Bone marrow (tissue), 2 donors: Measurements from ENCODE around the gene GNL2.

Source experiments
- DNase-seq, 2 donors: peaks; one replicate each; lab custom pipeline; 2025; lab: John Stamatoyannopoulos, UW

GNL2 gene

DNA sequence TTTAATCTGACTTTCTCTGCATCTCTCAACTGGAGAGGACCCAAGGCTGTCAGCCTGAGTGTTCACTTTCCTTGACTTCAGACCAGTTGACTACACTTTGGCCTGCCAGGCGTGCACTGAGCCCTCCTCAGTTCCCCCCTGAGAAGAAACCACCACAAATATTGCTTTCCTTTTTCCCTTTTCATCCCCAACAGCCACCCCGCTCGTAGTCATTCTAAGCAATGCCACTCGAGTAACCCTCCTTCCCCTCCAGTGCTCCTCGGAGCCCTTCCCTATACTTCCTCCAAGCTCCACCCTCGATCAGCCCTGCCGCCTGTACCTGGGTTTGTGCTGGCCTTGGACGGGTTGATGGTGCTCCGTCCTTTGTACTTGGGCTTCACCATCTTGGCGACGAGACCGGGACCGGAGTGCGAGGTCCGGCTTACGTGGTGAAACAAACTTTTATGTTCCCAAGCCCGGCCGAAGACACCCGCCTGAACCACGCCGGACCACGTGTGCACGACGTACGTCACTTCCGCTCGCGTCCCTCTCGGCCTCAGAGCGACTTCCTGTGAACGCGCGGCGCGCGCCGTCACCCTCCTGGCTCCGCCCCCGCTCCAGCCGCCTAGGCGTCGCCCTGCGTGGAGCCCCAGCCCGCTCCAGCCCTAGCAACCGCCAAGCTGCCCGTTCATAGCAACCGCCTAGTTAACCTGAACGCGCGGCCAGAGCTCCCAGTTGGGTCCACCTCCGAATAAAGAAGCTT, at the start of gene GNL2:
TSS of gene GNL2 (minus strand) at position 498 of the 742 bp plus-strand sequence. CDS start at position 383, 115 bp downstream.
- DNase-seq = peak; percentile 90 to 93

DNA sequence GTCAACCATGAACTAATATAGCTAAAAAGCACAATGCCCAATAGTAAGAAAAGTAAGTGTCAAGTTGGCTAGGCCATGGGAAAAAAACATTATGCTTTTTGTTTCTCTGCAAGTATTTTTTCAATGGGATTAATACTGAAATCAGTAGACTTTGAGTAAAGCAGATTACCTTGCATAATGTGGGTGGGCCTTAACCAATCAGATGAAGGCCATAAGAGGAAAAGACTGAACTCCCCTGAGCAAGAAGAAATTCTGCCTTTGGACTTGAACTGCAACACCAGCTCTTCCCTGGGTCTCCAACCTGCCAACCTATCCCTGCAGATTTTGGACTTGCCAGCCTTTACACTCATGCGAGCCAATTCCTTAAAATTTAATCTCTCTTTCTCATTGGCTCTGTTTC, 45.3 kb upstream of the GNL2 start:
- DNase-seq = no peak

DNA sequence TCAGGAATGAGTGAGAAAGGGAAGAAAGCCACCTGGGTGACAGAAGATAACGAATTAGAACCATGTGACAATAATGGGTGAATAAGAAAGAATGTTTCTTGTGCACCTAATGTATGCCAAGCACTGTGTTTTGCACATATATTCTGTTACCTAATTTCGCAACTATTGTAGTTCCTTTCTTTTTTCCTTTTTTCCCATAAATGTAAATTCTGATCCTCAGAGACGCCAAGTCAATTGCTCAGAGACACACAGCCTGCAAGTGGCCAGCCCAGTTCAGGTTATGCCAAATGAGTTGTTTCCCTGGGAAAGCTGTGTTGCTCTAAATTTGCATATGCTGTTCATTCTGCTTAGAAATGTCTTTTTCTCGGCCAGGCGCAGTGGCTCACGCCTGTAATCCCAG, 40.7 kb upstream of the GNL2 start:
- DNase-seq = no peak

DNA sequence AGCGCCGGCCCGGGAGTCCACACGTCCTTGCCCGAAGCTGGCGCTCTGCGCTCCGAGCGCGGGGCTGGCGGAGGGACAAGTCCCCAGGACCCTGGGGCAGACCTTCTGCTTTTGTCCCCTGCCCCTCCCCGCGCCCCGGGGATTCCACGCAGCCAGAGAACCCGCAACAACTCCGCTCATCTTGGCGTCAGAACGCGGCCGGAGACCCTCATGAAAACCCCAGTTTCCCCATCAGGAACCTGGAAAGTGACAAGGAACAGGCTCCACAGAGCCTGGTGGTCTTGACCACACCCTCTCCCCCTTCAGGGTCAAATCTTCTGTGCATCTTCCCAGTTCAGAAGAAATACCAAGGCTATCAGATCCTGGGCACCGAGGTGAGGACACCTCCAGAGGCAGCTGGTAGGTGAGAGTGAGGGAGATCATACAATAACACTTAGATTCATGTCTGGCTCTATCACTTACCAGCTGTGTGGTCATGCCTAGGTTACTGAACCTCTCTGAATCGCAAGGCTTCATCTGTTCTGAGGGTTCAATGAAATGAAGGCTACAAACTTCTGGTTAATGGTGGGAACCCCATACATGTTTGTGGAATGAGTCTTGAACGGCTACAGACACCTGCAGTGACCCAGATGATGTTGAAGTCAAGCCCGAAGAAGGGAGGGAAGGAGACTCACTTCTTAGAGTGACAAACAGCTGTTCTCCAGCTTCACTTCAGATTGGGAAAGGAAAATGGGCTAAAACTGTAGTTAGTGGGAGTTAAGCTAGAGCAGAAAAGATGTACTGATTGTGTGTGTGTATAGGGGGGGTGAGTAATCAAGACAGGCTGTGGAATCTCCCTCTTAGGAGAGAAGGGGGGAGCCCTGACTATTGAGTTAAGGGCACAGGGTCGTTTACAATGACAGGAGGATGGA, 39.5 kb upstream of the GNL2 start:
- no peak for DNase-seq

DNA sequence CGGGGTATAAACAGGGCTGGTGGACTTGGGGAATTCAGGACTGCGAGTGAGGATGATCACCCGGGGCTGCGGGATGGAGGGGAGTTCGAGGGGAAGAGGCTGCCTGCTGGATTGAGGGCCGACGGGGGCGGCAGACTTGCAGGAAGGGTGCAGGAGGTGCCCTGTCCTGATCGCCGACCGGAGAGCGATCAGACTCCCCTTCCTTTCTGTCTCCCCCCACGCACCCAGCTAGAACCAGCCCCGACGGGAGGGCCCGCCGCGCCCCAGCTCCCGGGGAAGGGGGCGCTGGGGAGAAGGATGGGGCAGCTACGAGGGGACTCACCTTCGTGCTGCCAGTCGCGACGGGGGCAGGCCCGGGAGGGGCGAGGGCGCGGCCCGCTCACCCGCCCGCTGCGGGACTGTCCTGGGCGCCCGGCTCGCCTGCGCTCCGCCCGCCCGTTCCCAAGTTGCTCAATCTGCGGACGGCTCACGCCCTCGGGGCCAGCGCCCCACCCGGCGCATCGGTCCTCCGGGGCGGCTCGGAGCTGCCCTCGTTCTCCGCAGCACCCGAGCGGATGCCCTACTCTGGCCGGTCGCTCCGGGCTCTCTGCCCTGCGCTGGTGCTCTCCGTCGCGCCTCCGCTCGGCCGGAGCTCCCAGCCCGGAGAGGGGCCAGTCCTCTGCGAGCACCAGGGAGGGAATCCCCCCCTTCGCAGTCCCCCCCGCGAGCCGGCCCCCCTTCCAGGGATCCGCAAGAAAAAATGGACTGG, 38.7 kb upstream of the GNL2 start, which contains the start of gene RSPO1:
TSS of gene RSPO1 (minus strand) at position 649 of the 748 bp plus-strand sequence. CDS start 5,231 bp downstream, outside the sequence.
- DNase-seq = no peak

DNA sequence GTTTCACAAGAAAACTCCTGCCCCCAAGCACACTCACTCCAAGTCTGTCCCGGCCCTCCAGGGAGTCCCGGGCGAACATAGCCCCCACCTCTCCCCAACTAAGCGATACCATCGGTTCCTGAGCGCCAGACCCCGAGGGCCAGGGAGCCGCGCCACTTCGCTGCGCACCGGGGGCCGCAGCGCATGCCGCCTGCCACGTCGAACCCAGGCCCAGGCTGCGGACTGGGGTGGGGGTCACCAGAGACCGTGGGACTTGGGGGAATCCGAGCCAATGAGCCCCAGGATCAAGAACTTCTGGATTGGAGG, 38.2 kb upstream of the GNL2 start:
- no peak for DNase-seq

DNA sequence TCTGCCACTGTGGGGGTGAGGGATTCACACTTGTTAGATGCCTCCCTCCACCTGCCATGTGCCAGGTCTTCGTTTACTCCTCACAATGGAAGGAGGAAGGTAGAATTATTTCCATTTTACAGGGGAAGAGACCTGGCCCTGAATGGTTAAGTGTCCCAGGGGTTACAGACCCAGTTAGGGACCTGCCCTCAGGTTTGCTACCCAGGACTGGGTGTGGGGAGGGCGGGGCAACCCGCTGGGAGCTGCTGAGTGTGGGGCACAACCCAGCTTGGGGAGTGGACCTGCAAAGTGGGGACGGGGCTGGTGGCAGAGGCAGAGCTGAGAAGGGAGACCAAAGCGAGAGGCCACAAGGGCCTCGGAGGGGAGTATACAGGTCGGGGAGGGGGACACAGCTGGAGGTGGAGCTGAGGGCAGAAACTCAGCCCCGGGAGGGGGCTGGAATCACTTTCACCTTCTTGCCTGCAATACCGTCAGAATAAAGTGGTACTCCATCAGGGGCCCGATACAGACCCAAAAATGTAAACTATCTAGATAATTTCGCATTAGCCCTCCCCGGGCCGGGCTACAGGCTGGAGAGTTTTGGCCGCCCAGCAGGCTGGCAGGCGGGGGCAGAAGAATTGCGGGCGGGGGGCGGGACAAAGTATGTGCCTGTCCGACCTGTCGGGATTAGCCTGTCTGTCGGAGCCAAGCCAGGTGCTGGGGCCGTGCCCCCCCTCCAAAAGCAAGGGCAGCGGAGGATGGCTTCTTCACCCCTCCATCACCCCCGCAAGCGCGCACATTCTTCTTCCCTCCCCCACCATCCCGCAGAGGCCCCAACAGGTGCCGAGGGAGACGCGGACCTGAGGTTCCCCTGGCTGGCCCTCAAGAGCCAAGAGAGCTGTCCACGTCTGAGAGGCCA, 37.6 kb upstream of the GNL2 start:
- DNase-seq = no peak

DNA sequence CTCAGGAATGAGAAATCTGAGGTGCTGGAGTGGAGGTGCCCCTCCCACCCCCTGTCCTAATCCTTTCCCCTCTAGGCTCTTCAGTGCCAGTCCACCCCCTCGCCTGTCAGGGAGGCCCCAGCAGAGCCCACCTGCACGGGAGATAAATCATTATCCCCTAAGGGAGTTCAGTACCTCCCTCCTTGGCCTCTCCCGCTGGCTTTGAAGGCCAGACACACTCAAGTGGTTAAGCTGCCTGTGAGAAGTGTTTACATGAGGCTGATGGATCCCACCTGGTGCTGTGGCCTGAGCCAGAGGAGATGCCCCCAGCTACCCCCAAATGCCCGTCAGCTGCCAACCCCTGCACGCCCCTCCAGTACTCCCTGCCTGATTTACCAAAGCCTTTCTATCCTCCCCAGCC, 35.3 kb upstream of the GNL2 start:
- no peak for DNase-seq

DNA sequence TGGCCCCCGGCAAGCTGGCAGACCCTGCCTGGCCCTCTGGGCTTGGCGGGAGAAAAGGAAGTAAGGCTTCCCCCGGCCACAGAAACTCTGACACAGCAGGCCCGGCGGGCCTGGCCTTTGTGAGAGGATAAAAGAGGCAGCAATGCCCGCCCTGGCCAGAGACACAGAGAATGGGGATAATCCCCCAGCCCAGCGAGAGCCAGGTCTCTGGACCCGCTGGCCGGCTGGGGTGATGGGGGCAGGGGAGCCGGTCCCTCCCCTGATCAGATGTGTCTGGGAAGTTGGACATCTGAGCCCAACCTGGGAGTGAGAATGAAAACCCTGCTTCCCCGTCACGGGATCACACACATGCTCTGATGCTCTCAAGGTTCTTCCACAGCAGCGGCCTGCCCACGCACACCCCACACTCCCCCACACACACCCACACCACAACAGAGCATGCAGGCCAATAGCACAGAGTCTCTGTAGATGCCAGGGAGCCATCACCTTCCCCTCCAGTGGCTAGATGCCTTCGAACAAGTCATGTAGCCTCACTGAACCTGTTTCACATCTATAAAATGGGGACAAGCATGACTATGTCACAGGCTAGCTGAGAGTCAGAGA, 34.8 kb upstream of the GNL2 start:
- DNase-seq = no peak

DNA sequence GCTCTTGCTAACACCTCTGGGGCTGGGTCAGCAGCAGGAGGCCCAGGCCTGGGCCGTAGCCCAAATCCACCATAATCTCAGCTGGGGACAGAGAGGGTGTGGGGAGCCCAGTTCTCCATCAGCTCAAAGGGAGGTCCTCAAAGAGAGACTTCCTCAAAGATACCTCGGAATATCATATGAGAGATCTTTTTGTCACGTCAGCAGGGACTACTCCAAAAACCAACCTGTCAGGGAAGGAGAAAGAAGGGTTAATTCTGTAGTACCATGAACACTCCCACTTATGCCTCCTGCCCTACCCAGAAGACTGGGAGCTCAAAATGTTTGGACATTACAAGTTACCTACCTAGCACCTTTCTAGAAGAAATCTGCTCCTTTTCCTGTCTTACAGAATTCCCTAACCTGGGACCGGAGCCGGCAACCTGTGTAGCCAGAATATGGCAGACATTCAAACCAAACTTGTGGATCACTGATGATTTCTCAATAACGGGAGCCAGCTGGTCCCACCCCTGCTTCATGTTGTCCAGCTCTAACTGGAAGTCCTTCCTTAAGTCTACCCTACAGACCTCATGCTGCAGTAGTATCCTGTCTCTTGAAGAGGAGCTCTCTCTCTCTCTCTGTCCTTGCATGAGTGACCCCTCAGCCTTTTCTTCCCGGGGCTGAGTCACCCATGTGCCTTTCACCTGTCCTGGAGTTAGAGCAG, 34.1 kb upstream of the GNL2 start:
- no peak for DNase-seq

DNA sequence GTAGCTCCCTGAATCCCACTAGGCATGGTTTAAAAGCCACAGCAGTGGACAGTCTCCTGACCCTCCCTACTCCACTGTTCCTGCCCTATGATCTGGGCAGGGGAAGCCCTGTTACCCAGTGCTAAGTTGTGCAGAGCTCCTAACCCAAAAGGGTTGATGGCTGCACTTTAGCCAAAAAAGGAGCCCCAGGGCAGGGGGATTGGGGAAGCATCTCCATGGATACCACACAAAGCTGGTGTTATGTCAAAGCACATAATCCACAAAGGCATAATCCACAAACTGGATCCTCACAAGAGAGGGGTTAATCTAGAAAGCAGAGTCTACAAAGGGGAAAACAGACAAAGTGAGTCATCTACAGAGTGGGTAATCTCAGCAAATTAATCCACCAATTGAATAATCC, 33.3 kb upstream of the GNL2 start:
- no peak for DNase-seq

DNA sequence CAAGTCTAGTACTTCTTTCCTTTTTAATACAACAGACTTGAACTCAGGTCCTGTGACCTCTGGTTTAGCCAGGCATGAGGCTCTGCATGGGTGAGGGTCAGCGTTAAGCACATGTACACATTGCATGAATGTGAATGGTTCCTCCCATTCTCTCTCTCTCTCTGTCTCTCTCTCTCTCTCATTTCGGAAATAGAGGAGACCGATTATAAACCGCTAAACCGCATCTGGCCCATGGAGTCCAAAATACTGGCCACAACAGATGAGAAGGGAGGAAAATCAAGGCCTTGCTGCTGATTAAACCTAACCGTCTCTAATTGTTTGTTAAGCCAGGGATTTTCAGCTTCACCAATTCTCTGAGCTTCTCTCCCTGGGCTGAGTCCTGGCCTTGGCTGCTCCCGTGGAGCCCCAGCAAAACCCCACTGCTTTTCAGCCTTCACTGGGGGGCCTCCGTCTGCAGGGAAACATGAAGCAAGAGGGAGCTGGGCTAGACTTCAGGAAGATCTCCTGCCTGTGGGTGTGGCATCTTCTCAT, 32.4 kb upstream of the GNL2 start:
- no peak for DNase-seq

DNA sequence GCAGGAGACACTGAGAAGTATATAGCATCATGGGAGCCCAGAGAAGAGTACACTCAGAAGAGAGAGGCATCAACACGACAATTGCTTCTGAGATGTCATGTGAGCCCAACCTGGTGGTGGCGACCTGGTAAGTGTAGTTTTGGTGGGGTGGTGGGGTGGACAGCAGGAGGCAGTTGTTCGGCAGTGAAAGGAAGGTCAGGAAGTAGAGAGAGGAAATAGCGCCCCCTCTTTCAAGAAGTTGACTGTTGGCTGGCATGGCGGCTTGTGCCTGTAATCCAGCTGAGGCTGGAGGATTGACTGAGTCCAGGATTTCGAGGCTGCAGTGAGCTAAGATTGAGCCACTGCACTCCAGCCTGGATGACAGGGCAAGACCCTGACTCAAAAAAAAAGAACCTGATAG, 26.4 kb upstream of the GNL2 start:
- no peak for DNase-seq

DNA sequence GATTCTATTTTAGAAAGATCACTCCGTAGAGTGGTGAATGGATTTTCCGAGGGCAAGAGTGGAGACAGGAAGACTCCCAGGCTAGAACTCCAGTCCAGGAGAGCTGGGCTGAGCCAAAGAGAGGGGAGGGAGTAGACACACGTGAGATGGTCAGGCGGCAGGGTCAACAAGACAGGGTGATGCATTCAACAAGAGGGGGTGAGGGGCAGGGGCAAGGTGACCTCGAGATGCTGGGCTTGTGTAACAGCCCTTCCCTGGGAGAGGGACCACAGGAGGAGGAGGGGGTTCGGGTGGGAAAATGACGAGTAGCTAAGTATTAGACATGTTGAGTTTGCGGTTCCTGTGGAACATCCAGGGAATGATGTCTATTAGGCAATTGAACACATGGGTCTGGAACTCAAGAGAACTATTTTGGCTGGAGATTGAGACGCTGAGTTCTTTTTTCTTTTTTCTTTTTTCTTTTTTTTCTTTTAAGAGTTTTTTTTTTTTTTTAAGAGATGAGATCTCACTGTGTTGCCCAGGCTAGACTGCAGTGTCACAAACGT, 25.7 kb upstream of the GNL2 start:
- DNase-seq = no peak

DNA sequence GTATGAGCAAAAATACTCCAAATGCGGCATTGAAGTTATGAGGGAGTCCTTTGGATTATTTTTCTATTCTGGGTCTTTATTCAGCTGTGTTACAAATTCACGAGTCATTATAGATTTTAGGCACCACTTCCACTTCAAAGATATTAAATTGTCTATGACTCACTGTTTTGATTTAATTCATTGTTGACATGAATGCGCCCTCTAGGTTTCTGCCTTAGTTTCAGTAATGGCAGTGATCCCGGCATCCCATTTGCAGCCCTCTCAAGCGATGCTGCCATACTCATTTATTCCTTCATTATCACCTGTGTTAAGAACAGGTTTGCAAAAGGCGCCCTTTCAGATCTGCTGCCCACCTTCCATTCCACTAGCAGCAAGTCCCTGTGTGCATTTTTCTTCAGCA, 25.0 kb upstream of the GNL2 start:
- no peak for DNase-seq

DNA sequence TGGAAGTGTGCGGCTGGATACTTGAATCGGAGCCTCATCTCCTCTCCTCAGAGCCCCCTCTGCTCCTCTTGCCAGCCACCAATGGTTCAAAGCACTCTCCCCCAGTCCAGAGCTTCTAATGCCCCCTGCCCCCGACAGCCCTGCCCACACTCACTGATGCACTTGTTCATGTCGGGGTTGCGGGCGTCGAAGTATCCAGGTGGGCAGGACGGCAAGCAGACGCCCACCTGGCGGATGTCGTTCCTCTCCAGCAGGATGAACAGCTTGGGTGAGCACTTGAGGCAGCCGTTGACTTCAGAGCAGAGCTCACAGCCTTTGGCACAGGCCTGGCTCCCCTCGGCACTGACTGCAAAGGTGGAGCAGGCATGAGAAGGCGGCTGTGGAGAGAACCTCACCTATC, 20.6 kb upstream of the GNL2 start:
- DNase-seq = no peak

DNA sequence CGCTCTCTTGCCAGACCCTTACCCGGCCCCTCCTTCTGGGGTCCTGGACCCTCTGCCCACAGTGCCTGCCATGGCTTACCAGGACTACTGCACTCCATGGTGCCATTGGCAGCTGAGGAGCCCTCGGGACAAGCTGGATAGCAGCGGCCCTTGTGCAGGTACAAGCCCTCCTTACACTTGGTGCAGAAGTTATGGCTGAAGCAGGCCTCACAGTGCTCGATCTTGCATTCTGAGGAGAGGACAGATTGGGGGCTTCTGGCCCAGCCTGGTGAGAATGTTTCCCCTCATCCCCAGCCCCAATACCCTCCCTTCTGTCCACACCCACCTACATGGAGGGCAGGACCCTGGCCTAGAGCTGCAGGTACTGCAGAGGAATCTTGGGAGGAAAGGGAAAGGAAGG, 18.4 kb upstream of the GNL2 start:
- no peak for DNase-seq

DNA sequence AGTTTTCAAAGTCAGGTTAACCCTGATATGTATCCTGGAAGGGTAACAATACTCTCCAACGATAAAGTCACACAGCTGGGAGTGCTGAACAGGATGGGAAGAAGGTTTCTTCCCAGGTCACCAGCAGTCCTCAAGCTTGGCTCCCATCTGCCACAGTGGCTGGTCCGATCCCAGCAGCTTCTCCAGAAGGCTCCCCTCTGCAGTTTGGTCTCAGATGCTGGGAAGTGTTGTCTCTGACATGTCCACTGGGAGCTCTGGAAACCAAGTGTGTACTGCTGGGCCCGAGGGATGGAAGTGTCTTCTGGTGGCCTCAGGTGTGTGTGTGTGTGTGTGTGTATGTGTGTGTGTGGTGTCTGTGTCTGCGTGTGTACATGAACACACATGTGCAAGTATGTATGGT, 16.4 kb upstream of the GNL2 start:
- DNase-seq = no peak

DNA sequence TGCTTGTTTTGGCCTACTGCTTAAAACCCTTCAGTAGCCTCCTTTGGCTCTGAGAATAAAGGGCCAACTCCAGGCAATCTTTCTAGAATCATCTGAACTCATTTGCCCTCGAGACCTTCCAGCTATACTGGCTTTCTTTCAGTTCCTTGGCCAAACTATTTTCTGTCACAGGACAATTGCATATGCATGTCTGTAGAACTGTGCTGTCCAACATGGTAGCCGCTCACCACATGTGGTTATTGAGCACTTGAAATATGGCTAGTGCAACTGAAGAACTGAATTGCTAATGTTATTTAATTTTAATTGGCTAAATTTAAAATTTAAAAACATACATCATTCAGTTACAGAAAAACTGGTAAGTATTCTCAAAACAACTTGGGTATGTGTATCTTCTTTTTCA, 14.3 kb upstream of the GNL2 start:
- no peak for DNase-seq

DNA sequence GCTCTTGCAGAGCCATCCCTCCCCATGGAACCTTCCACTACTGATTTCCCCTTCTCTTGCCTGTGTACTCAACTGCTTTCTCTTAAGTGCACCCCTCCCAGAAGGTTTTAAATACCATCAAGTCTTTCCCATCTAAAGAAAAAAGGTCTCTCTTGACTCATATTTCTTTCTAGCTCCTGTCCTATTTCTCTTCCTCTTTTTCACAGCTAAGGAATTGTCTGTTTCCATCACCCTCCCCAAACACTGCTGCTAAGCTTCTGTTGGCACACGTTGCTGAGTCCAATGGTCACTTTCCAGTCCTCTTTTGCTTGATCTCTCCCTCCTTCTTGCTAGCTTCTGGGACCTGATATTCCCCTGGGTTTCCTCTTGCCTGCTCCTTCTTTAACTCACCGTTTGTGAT, 13.3 kb upstream of the GNL2 start:
- DNase-seq = no peak
